ENCODE results near the gene HNRNPC. TPM values are rescaled to one million over a fixed set of nuclear protein-coding genes. Genes with fewer than 3 reads are reported as not detected.
"Not testable (repeated sequence)": the region's sequence is repeated elsewhere in the genome, so short reads cannot be mapped to it uniquely, and the experiment has no call there.

The HNRNPC gene
- total RNA-seq, 1 donor from 2014 or later: 260 TPM

GRCh38 chr14:21165002-21165605 is 104.1 kb downstream of the HNRNPC start:
- DNase-seq (ENCODE audit: low spot score); intact Hi-C loops (cut with DNase I): not testable (repeated sequence)

- intact Hi-C loops (cut with DNase I): no loop called here
- no peak for DNase-seq (ENCODE audit: low spot score)
These were observed 105.4 kb downstream of the HNRNPC start for GRCh38 chr14:21163871-21164291.

DNA sequence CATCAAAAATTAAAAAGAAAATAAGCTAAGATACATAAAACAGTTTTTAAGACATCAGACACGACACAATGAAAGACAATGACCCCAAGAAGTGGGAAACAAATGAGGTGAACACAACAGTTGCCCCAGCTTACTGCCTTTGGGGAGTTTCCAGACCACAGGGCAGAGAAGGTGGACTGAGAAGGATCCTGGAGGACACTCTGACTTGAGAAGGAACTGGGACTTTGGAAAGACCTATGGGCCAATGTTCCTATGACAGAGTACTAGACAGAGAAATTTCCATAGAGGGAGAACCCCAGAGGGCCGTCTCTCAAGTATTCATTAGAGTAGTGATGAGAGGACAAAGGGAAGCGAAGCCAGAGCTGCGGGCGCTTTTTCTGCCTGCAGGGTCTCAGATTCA is 107.2 kb downstream of the HNRNPC start:
- intact Hi-C loops (cut with DNase I): no loop called here
- DNase-seq (ENCODE audit: low spot score): no peak

DNA sequence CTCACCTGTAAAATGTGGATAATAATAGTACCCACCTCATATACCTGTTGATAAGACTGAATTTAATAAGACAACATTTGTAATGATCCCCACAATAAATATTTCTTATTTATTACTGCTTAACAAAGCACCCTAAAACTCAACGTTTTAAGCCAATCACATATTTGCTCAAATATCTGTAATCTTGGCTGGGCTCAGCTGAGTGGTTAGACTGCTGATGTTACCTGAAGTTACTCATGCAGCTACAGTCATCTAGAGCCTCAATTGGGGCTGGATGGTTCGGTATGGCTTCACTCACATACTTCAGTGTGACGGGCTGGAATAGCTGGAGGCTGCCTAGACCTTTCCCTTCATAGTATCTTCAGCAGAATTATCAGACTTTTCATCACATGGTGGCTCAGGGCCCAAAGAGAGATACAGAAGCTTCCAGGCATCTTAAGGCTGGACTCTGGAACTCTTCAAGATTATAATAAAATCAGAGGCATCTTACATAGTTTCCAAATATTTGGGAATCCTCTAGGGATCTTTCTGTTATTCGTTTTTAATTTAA is 109.1 kb downstream of the HNRNPC start:
- no peak for DNase-seq (ENCODE audit: low spot score)
- intact Hi-C loops (cut with DNase I): no loop called here

Other genes with a start within 250 kb of the HNRNPC start
- 304 TPM for gene NDRG2, start 244.4 kb downstream of the HNRNPC start, total RNA-seq
- 0.73 TPM for gene TPPP2, start 239.2 kb downstream of the HNRNPC start, total RNA-seq
- gene RNASE13, start 234.6 kb downstream of the HNRNPC start, total RNA-seq: not detected
- gene RNASE7, start 227.1 kb downstream of the HNRNPC start, total RNA-seq: not detected
- not detected for gene RNASE8, start 211.6 kb downstream of the HNRNPC start, total RNA-seq
- gene ARHGEF40, start 199.1 kb downstream of the HNRNPC start, total RNA-seq: 26.3 TPM
- 51.1 TPM for gene ZNF219, start 170.8 kb downstream of the HNRNPC start, total RNA-seq
- gene TMEM253, start 168.4 kb downstream of the HNRNPC start, total RNA-seq: 0.48 TPM
- not detected for gene OR5AU1, start 113.4 kb downstream of the HNRNPC start, total RNA-seq
- not detected for gene RPGRIP1, start 10.6 kb upstream of the HNRNPC start, total RNA-seq
- gene SUPT16H, start 114.6 kb upstream of the HNRNPC start, total RNA-seq: 31.7 TPM
- 38.3 TPM for gene CHD8, start 186.7 kb upstream of the HNRNPC start, total RNA-seq
- gene RAB2B, start 207.5 kb upstream of the HNRNPC start, total RNA-seq: 22.6 TPM
- 75.2 TPM for gene TOX4, start 207.8 kb upstream of the HNRNPC start, total RNA-seq
- 28.1 TPM for gene METTL3, start 241.9 kb upstream of the HNRNPC start, total RNA-seq